A673 (cell line): ENCODE results near the gene ARHGAP44. TPM values are rescaled to one million over a fixed set of nuclear protein-coding genes. Genes with fewer than 3 reads are reported as not detected.
"Not testable (repeated sequence)": the region's sequence is repeated elsewhere in the genome, so short reads cannot be mapped to it uniquely, and the experiment has no call there.

Source experiments
- BruUV-seq: library from RNA; stranded (reverse); fragments of 400-500 nt; replicated peaks from 2 replicates; lab custom pipeline; 2021; lab: Mats Ljungman, UMichigan
- CTCF ChIA-PET: fragments of 300-600 bp; sonication (Branson Sonifier 250); formaldehyde crosslinking; loops from one replicate; lab custom pipeline; 2022; ENCODE audit warnings: antibody characterized with exemption; lab: Charles Lee
- POLR2A ChIA-PET: fragments of 300-600 bp; sonication (Branson Sonifier 250); formaldehyde crosslinking; loops from one replicate; lab custom pipeline; 2022; ENCODE audit warnings: antibody characterized with exemption; ENCODE audit not compliant: low non-redundant PET; lab: Charles Lee
- DNase-seq: peaks from one replicate; pipeline ENCODE4 v3.0.0-alpha.2; 2015; ENCODE audit warnings: low spot score
- H3K27ac ChIP-seq: fragments of 200-600 bp; sonication (generic); 2 replicates; pipeline ENCODE4 v1.5.1; 2016; ENCODE audit warnings: mixed run types, low read depth, mild to moderate bottlenecking, mixed read lengths, antibody characterized with exemption, low read length; ENCODE audit not compliant: poor library complexity, severe bottlenecking
- H3K27me3 ChIP-seq: fragments of 200-600 bp; sonication (generic); replicated peaks from 2 replicates; pipeline ENCODE4 v1.6.1; 2017; ENCODE audit warnings: mixed run types, low read depth, mild to moderate bottlenecking, mixed read lengths, antibody characterized with exemption, low read length; ENCODE audit not compliant: insufficient read depth, poor library complexity
- H3K36me3 ChIP-seq: fragments of 200-600 bp; sonication (generic); 2 replicates; pipeline ENCODE4 v1.6.1; 2016; ENCODE audit warnings: mixed run types, mild to moderate bottlenecking, mixed read lengths, antibody characterized with exemption, low read length; ENCODE audit not compliant: insufficient read depth, poor library complexity, severe bottlenecking
- H3K4me1 ChIP-seq: fragments of 200-600 bp; sonication (generic); 2 replicates; pipeline ENCODE4 v1.6.1; 2017; ENCODE audit warnings: mixed run types, mild to moderate bottlenecking, mixed read lengths, antibody characterized with exemption, low read length; ENCODE audit not compliant: insufficient read depth, poor library complexity, severe bottlenecking
- H3K4me3 ChIP-seq: fragments of 200-600 bp; sonication (generic); 2 replicates; pipeline ENCODE4 v1.5.1; 2016; ENCODE audit warnings: low read depth, mixed run types, mild to moderate bottlenecking, mixed read lengths, low read length; ENCODE audit not compliant: poor library complexity, severe bottlenecking
- H3K9me3 ChIP-seq: fragments of 200-600 bp; sonication (generic); 2 replicates; pipeline ENCODE4 v1.6.1; 2016; ENCODE audit warnings: mixed run types, low read depth, mild to moderate bottlenecking, mixed read lengths, antibody characterized with exemption, low read length; ENCODE audit not compliant: poor library complexity, severe bottlenecking
- CTCF ChIP-seq: fragments of 300-800, 200-600 bp; sonication (generic); conservative IDR thresholded peaks from 2 replicates; pipeline ENCODE4 v1.5.1; 2017; ENCODE audit warnings: low read depth, mild to moderate bottlenecking, antibody characterized with exemption, low read length, moderate library complexity, mixed read lengths
- EZH2 ChIP-seq: fragments of 200-600 bp; sonication (generic); IDR thresholded peaks from 2 replicates; pipeline ENCODE4 v1.6.1; 2017; ENCODE audit warnings: borderline replicate concordance, low read depth, mild to moderate bottlenecking, mixed read lengths, antibody characterized with exemption, low read length; ENCODE audit not compliant: poor library complexity, severe bottlenecking
- intact Hi-C: fragments of 100-400 bp; cut with micrococcal nuclease; formaldehyde crosslinking; loops from one replicate; pipeline ENCODE4 v1.10.0; 2022; ENCODE audit not compliant: unreplicated experiment
- total RNA-seq: library from RNA; stranded (reverse); gene quantifications from 2 replicates; pipeline ENCODE4 v1.2.3, GENCODE V29; 2021

The ARHGAP44 gene
- total RNA-seq, 1 experiment from 2014 or later = 0.49 TPM

DNA sequence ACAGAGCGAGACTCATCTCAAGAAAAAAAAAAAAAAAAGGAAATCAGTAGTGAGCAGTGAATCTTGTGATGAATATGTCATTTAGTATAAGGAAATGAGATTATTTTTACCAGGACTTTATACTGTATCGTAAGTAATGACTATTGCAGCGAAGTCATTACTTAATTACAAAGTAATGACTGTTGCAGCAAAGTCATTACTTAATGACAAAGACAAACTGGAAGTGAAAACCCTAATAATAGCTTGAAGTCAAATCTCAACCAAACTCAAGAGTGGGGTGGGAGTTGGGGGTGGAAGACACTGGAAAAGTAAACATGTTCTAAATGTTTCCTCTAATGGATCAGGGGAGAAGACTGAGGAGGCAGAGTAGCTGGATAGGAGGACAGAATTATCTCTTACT, 76.5 kb downstream of the ARHGAP44 start:
- intact Hi-C loops = no loop called here
- no TSS peak for BruUV-seq
- no peak overlapping the region for H3K27ac ChIP-seq
- no peaks in the 10 kb centered on the region for H3K27me3 ChIP-seq
- no peaks in the 10 kb centered on the region for H3K4me1 ChIP-seq
- no peak overlapping the region for H3K4me3 ChIP-seq
- no peaks in the 10 kb centered on the region for H3K9me3 ChIP-seq
- TF ChIP-seq EZH2 (no peak), CTCF (no peak)
- no peaks in the 10 kb centered on the region for H3K36me3 ChIP-seq
- CTCF ChIA-PET = no interaction called here
- no peak for DNase-seq
- POLR2A ChIA-PET = no interaction called here

GRCh38 chr17:12866244-12866643, 76.9 kb downstream of the ARHGAP44 start:
- no peak overlapping the region for H3K27ac ChIP-seq
- no peaks in the 10 kb centered on the region for H3K4me1 ChIP-seq
- TF ChIP-seq EZH2 (no peak), CTCF (no peak)
- no TSS peak for BruUV-seq
- no peaks in the 10 kb centered on the region for H3K36me3 ChIP-seq
- no peak overlapping the region for H3K4me3 ChIP-seq
- POLR2A ChIA-PET = no interaction called here
- H3K9me3 ChIP-seq = no peaks in the 10 kb centered on the region
- intact Hi-C loops = no loop called here
- CTCF ChIA-PET = no interaction called here
- no peaks in the 10 kb centered on the region for H3K27me3 ChIP-seq
- DNase-seq = no peak

GRCh38 chr17:12867726-12868125, 78.4 kb downstream of the ARHGAP44 start:
- TF ChIP-seq EZH2 = no peak
- no peak for TF ChIP-seq CTCF
- Histone ChIP-seq H3K27ac (no peak overlapping the region), H3K4me3 (no peak overlapping the region), H3K4me1 (no peaks in the 10 kb centered on the region), H3K9me3 (no peaks in the 10 kb centered on the region), H3K36me3 (no peaks in the 10 kb centered on the region), H3K27me3 (no peaks in the 10 kb centered on the region)
- intact Hi-C loops = no loop called here
- ChIA-PET POLR2A (no interaction called here), CTCF (no interaction called here)
- BruUV-seq = no TSS peak
- no peak for DNase-seq

- H3K36me3 ChIP-seq, H3K27me3 ChIP-seq, H3K9me3 ChIP-seq, POLR2A ChIA-PET, H3K4me1 ChIP-seq, H3K27ac ChIP-seq, BruUV-seq, H3K4me3 ChIP-seq, CTCF ChIA-PET, intact Hi-C loops, DNase-seq: not testable (repeated sequence)
These were observed 84.3 kb downstream of the ARHGAP44 start for GRCh38 chr17:12873415-12874125.
